Cerebellar cortex (tissue), 1 donor: ENCODE measurements around the gene BCL2.
A peak's percentile ranks its signal among the peaks of the same experiment; 100 is the strongest.
"Not testable (repeated sequence)": the region's sequence is repeated elsewhere in the genome, so short reads cannot be mapped to it uniquely, and the experiment has no call there.

ENCODE experiments used
- DNase-seq: peaks from one replicate; pipeline ENCODE4 v3.0.0-alpha.2; 2015; ENCODE audit warnings: low spot score

Gene BCL2

DNA sequence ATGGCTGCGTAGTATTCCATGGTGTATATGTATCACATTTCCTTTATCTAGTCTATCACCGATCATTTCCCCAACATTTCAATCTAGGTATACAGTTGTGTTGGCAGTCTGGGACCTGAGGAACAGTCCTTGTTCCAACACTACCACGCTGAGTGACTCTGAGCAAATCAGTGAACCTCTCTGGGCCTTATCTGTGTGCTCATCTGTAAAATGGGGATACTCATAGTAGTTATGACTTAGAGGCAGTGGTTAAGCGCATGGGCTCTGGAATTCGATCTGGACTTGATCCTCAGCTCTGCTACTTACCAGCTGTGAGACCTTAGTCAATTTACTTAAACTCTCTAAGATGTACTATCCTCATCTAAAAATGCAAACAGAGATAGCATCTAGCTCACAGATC, 85.1 kb downstream of the BCL2 start:
- DNase-seq = no peak

- DNase-seq = no peak
Observed at GRCh38 chr18:63233334-63233733, 86.2 kb downstream of the BCL2 start.

DNA sequence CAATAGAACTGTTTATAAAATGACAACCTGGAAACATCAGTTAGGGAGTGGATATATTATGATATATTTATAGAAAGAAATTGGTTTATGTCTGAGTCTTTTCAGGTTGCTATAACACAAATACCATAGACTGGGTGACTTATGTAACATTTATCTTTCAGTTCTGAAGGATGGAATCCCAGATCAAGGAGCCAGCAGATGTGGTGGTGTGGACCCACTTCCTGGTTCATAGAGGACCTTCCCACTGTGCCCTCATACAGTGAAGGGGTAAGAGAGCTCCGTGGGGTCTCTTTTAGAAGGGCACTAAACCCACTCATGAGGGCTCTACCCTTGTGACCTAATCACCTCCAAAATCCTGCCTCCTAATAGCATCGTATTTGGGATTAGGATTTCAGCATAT, 86.7 kb downstream of the BCL2 start:
- DNase-seq = no peak

DNA sequence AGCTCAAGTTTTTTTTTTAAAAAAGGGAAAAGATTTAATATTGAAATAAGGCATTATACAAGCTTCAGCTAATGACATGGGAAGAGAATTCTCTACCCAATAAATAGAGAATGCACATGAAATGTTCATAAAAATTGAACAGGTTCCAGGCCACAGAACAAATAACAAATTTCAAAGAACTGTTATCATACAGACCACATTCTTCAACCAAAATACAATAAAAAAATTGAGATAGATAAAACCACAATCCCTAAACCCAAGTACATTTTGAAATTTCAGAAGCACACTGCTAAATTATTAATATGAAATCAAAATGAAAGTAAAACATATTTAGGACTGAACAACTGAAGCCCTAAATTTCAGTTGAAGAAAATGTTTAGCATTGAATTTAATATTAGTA, 89.6 kb downstream of the BCL2 start:
- no peak for DNase-seq

GRCh38 chr18:63225434-63225833, 94.1 kb downstream of the BCL2 start:
- no peak for DNase-seq

DNA sequence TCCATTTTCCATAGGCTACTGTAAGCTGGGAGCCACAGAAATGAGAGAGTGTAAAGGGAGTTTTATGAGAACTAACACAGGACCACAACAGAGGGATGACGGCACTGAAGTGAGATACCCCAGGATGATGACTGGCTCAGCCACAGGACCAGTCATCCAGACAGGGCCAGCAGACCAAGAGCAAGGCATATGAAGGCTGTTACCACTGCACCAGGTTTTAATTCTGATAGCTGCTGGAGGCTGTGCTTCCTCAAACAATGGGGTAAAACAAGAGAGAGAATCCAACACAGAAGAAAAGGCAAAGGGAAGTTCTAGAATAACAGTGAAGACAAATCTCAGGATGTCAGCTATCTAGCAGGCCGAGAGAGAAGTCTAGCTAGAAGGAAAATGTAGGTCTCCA, 94.9 kb downstream of the BCL2 start:
- DNase-seq = no peak

DNA sequence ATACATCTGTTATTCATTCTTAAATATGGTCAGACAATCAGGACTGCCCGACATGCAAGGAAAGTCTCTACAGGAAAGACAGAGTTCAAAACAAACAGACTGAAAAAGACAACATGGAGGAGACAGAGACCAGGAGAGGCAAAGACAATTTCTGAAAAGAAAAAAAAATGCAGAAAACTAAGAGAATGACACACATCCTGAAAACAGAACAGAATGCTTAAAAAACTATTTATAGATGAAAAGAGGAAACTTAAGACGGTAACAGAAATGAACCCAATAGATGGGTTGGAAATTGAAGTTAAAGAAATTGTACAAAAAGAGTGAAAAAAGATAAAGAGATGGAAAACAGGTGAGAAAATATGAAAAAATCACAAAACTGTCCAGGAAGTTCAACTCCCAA, 95.7 kb downstream of the BCL2 start:
- no peak for DNase-seq

DNA sequence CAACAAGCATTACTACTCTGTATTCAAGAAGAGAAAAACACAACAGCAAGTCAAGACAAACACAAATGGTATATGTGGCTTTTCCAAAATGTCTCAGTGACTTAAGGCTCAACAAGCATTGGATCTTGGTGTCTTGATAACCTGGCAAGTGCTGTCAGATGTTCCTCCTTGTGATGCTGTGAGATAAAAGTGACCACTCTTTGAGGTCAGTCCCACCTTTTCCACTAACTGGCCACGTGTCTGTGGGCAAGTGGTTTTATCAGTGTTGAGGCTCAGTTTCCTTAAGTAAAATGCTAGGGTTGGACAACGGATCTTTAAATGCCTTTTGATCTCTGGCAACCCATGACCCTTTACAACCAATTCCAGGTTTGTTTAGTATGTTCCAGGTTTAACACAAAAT, 98.7 kb downstream of the BCL2 start:
- no peak for DNase-seq

- DNase-seq = no peak
Observed at GRCh38 chr18:63218472-63218871, 101.1 kb downstream of the BCL2 start.

- DNase-seq = no peak
Observed at GRCh38 chr18:63216516-63217311, 102.9 kb downstream of the BCL2 start.

DNA sequence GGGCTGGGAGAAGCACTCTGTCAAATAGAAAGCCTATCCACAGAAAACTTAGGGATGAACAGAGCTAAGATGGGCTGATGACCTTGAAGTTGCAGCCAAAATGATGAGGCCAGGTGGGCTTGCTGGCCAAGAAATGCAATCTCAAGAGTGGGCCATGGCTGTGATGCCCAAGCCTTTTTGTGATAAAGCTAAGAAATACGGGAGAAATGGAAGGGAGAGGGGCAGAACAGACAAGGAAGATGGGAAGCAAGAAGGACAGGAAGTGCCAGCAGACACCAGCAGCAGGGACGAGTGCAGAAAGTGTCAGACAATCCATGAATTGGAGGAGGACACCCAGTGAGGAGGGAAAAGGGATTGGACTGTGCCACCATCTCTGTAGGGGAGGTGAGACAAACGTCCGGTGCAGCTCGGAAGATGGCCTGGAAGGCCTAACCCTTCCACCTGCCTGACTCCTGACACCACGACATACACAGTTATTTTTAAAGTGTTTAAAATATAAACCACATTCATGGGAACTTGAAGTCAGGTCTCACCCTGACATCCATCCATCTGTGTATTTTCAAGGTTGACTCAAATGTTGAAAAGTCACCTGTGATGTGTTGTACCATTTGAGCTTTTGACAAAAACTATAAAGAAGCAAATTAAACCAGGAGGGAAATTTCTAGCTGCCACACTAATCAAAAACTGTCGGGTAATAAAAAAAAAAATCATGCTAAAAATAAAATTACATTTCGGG, 105.5 kb downstream of the BCL2 start:
- DNase-seq = no peak

- DNase-seq = no peak
Observed at GRCh38 chr18:63213331-63213900, 106.2 kb downstream of the BCL2 start.

GRCh38 chr18:63210521-63210920, 109.0 kb downstream of the BCL2 start:
- no peak for DNase-seq

DNA sequence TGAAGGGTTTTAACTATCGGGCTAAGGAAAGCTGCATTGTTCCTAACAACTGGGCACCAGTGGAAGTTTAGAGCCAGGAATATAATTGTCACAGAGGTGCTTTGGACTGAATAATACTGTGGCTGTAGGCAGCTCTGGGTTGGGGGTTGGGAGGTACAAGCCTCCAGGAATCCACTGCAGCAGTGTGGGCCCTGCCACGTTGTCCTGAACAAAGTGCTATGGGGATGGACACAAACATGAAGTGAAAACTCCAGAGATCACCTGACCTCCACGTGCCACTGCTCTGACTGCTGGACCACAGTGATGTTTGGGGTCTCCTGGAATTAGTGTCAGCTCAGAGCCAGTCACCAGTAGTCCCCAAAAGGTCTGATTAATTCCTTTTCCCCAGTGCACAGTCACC, 110.9 kb downstream of the BCL2 start:
- no peak for DNase-seq

DNA sequence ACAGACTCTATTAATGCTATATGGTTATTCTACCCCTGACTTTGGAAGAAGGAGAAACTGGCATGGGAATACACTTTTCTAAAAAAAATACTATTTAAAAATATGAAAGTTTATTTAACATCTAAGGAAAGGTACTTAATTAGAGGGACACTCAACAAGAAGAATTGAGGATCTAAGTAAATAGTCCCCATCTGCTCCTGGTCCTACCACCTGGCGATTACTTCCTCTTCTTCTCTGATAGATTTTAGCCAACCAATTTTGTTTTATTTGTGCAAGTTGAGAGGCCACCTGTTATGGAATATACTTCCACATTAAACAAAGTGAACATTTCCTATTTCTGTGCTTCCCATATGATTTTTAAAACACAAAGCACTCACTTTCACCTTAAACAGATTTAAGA, 111.7 kb downstream of the BCL2 start:
- no peak for DNase-seq

DNA sequence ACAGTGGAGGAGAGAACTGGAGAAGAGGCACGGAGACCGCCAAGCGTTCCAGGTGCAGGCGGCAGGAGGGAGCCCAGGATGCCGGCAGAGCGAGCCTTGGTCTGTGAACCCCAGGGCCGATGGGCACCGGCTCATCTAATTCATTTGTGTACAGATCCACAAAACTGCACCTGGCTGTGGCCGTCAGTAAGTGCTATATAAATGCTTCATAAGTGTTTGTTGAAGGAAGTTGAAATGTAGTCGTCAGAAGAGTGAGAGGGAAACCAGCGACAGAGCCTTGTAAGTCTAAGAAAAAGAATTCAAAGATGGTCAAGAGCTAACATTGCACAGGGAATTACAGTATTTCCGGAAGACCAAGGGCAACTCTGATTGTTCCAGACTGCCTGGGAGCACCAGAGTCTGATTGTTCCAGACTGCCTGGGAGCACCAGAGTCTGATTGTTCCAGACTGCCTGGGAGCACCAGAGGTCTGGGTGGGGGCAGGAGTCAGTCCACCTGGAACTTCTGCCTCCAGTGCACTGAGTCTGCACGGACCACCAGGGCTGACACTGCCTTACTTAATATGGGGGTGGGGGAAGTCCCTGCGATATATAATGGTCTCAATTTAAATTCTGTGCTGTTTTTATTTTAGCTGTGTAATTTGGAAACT, 112.3 kb downstream of the BCL2 start:
- no peak for DNase-seq

- DNase-seq = no peak
Observed at GRCh38 chr18:63206433-63207142, 113.0 kb downstream of the BCL2 start.

DNA sequence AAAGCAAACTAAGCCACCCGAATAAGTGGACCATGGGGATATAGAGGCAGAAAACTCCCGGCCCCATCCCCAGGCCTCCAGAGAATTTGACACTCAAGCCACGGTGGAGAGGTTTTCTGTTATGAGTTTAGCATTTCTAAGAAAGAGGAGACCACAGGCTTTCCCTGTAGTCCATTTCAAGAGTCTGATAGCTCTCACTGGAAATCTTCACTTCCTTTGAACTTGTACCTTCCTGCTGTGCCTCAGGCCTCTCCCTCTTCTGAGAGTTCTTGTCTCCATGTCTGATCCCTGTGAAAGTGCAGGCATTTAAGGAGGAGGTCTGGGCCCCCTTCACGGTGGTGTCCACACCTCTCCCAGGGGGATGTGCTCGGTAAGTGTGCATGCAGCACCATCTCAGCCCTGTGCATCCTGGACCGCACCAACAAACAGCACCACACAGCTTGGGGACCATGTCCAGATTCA, 113.7 kb downstream of the BCL2 start:
- DNase-seq = no peak

DNA sequence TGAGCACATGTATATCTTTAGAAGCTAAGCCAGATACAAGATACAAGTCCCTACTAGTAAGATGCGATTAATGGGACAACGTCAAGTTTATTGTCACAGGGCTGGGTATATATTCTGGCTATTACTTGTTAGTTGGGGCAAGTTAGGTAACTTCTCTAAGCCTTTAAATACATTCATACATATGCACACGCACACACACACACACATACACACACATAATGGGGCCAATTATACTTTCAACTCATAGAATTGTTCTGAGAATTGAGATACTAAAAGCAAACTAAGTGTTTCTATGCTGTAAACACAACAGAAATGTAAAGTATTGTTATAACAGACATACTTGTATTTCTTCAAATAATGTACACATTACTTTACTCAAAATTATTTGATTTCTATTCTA, 116.1 kb downstream of the BCL2 start:
- DNase-seq = no peak

- peak; percentile 27 for DNase-seq
Observed at GRCh38 chr18:63202828-63203227, 116.7 kb downstream of the BCL2 start.

GRCh38 chr18:63201456-63201855, 118.1 kb downstream of the BCL2 start:
- not testable (repeated sequence) for DNase-seq

DNA sequence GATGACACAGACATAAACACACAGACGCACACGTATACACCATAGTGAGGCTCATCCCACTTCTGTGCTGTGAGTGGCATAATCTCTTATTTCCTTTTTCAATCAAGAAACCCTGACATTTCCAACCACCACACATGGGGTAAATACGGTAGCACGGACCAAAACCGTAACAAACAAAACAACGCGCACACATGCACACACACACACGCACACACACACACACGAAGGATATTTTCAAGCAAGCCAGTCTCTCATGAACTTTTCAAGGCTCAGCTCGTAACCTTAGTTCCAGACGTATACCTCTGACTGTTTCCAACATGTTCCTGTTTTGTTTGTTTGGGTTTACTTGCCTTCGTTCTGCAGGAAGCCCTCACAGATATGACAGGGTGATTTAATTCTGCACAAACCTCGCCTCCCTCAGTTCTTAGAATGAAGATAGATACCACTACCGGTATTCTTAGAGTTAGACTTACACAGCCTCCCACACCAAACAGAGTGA, 119.8 kb downstream of the BCL2 start:
- no peak for DNase-seq
